Brain microvascular endothelial cell (primary cell): ENCODE data around the gene DQX1.

Experiments
- DNase-seq: peaks from one replicate; pipeline ENCODE4 v3.0.0-alpha.2; 2020
- H3K27ac ChIP-seq: fragments of 250-450 bp; sonication (Bioruptor Pico); 2 replicates; pipeline ENCODE4 v1.5.1; 2020; ENCODE audit warnings: mild to moderate bottlenecking, moderate library complexity
- H3K27me3 ChIP-seq: fragments of 250-450 bp; sonication (Bioruptor Pico); replicated peaks from 2 replicates; pipeline ENCODE4 v1.5.1; 2020; ENCODE audit warnings: mild to moderate bottlenecking
- H3K36me3 ChIP-seq: fragments of 250-450 bp; sonication (Bioruptor Pico); replicated peaks from 2 replicates; pipeline ENCODE4 v1.5.1; 2020; ENCODE audit warnings: mild to moderate bottlenecking
- H3K4me3 ChIP-seq: 2 replicates; pipeline ENCODE4 v1.5.1; 2011; ENCODE audit warnings: low read depth, mild to moderate bottlenecking, control low read depth, low read length, moderate library complexity
- in situ Hi-C: cut with HindIII; loops from 2 replicates; pipeline ENCODE4 v1.10.0; 2017; ENCODE audit warnings: low sequenced_read_pairs, low pct_ligation_motif_present
- TF ChIP-seq, protein P1 (sequence below): IDR thresholded peaks from 2 replicates; pipeline ENCODE4 v1.5.1; 2011; ENCODE audit warnings: low read depth, mild to moderate bottlenecking, moderate library complexity, low read length, control low read depth, inconsistent platforms; ENCODE audit errors: missing control alignments

DQX1 gene

GRCh38 chr2:74551942-74552913, 26.2 kb upstream of the DQX1 start:
- TF ChIP-seq, protein P1, sequence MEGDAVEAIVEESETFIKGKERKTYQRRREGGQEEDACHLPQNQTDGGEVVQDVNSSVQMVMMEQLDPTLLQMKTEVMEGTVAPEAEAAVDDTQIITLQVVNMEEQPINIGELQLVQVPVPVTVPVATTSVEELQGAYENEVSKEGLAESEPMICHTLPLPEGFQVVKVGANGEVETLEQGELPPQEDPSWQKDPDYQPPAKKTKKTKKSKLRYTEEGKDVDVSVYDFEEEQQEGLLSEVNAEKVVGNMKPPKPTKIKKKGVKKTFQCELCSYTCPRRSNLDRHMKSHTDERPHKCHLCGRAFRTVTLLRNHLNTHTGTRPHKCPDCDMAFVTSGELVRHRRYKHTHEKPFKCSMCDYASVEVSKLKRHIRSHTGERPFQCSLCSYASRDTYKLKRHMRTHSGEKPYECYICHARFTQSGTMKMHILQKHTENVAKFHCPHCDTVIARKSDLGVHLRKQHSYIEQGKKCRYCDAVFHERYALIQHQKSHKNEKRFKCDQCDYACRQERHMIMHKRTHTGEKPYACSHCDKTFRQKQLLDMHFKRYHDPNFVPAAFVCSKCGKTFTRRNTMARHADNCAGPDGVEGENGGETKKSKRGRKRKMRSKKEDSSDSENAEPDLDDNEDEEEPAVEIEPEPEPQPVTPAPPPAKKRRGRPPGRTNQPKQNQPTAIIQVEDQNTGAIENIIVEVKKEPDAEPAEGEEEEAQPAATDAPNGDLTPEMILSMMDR: no peak

GRCh38 chr2:74551530-74551929, 25.5 kb upstream of the DQX1 start:
- TF ChIP-seq, protein P1: no peak
- H3K27ac ChIP-seq: no peak overlapping the region
- no peak overlapping the region for H3K4me3 ChIP-seq
- H3K27me3 ChIP-seq: no peaks in the 10 kb centered on the region
- DNase-seq: no peak
- in situ Hi-C loops: no loop called here
- H3K36me3 ChIP-seq: peaks cover 2% of the 10 kb centered on the region

More at GRCh38 chr2:74551942-74552913, 26.2 kb upstream of the DQX1 start:
- H3K4me3 ChIP-seq: peak overlapping the region; percentile 90
- H3K27ac ChIP-seq: no peak overlapping the region
- in situ Hi-C loops: no loop called here
- peaks cover 6% of the 10 kb centered on the region for H3K36me3 ChIP-seq
- no peak for DNase-seq
- H3K27me3 ChIP-seq: no peaks in the 10 kb centered on the region

- no peaks in the 10 kb centered on the region for H3K36me3 ChIP-seq
- TF ChIP-seq, protein P1: no peak
- no peak overlapping the region for H3K27ac ChIP-seq
- H3K27me3 ChIP-seq: no peaks in the 10 kb centered on the region
- in situ Hi-C loops: no loop called here
- no peak for DNase-seq
- H3K4me3 ChIP-seq: no peak overlapping the region
Observed at GRCh38 chr2:74550231-74550630, 24.2 kb upstream of the DQX1 start.

DNA sequence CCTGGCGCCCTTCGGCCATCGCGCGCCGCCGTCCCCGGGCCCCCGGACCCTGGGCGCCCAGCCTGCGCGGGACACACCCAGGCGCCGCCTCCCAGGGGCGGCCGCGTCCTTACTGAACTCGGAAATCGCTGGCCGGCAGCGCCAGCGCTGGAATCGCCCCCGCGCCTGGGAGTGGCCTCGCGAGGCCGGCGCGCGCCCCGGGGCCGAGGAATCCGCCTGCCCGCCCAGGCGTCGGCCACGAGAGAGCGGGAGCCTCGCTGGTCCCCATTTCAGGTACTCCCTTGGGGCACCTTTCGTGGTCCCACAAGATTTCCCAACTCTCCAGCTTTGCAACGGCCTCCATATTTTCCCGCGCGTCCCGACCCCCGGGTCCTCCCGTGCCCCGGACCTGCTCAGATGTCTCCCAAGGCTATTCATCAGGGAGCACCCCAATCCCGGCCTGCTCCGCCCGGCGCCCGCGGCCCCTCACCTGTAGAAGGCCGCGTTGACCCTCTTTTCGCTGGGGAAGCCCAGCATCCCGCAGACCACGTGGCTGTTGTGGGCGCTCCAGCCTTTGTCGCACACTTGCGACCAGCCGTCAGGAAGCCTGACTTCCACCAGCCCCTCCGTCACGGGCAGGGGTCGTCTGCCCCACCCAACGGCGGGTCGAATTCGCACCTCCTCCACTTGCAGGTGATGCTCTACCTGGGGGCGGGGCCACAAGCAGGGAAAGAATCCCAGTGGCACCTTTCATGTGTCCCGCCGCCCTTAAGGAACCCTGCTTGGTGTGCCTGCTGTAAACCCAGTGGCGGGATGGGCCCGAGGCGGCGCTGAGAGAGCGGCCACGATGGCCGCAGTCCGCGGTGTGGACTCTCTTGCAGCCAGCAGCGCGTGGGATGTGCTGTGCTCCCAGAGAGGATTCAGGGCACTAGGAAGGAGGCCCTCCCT, 23.1 kb upstream of the DQX1 start:
- H3K27ac ChIP-seq: peak overlapping the region; percentile 2
- peak; percentile 14 for DNase-seq

DNA sequence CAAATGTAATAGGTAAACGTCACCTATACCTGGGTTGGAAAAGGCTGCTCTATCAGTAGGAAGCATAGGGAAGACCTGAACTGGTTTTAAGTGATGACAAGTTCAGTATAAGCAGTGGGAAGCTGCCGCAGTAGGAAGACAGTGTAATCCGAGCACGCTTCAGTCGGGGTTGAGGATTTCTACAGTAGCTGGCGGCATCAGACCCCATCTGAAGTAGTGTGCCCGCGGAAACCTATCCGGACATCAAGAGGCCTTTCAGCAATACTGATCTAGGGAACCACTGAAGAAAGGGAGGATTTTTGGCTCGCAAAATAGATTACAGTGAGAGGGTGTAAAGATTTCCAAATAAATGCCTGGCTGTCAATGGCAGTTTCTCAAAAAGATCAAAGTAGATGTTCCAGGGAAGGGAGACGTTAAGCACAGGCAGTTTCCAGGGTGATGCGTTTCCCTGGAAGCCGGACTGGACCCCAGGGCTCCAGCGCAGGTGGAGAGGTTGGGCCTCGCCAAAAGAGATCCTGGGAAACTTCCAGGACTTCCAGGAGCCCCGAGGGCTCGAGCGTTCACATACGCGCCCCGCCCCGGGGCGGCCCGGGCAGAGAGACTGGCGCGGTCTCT, 22.4 kb upstream of the DQX1 start:
- TF ChIP-seq, protein P1: no peak
- DNase-seq: no peak
- in situ Hi-C loops: no loop called here
- Histone ChIP-seq H3K36me3 (no peaks in the 10 kb centered on the region), H3K4me3 (peak overlapping the region; percentile 64), H3K27me3 (no peaks in the 10 kb centered on the region), H3K27ac (peak overlapping the region; percentile 2)

More for the DNA sequence above, 23.1 kb upstream of the DQX1 start:
- Histone ChIP-seq H3K36me3 (no peaks in the 10 kb centered on the region), H3K4me3 (peak overlapping the region; percentile 64), H3K27me3 (no peaks in the 10 kb centered on the region)
- TF ChIP-seq, protein P1: no peak
- in situ Hi-C loops: no loop called here
